Endothelial cell of umbilical vein (primary cell): ENCODE data around the gene TMEM41A. TPM values are rescaled to one million over a fixed set of nuclear protein-coding genes. Genes with fewer than 3 reads are reported as not detected.

Experiments
- BruUV-seq: library from RNA; stranded (reverse); fragments of 400-500 nt; replicated peaks from 2 replicates; lab custom pipeline; 2021; lab: Mats Ljungman, UMichigan
- CTCF ChIA-PET: fragments of 300-600, 350-600 bp; sonication (Branson Sonifier 250); formaldehyde crosslinking; loops from one replicate; lab custom pipeline; 2021; ENCODE audit warnings: antibody characterized with exemption, inconsistent platforms; lab: Charles Lee
- POLR2A ChIA-PET: fragments of 300-600, 350-600 bp; sonication (Branson Sonifier 250); formaldehyde crosslinking; loops from one replicate; lab custom pipeline; 2021; ENCODE audit warnings: antibody characterized with exemption, inconsistent platforms; lab: Charles Lee
- DNase-seq: peaks from one replicate; pipeline ENCODE4 v3.0.0-alpha.2; 2011; ENCODE audit warnings: low read depth, low spot score
- FAIRE-seq: peaks from 2 replicates; lab custom pipeline; 2011; peaks lifted over from hg19 to GRCh38; lab: Jason Lieb, UNC
- H2AFZ ChIP-seq: 2 replicates; pipeline ENCODE4 v1.6.0; 2012; ENCODE audit warnings: low read depth, low read length, control low read depth, inconsistent platforms
- H3K27ac ChIP-seq: 2 replicates; pipeline ENCODE4 v1.5.1; 2011; ENCODE audit warnings: low read depth, mild to moderate bottlenecking, control low read depth, low read length, moderate library complexity; ENCODE audit not compliant: insufficient read depth
- H3K27me3 ChIP-seq, 2 experiments: 2 replicates each; pipeline versions ENCODE4 v1.6.0 to v1.6.1; 2011; ENCODE audit warnings: low read length in 2 of 2, mixed read lengths in 1 of 2; ENCODE audit not compliant: control insufficient read depth in 2 of 2, insufficient read depth in 2 of 2
- H3K36me3 ChIP-seq, 2 experiments: 2 replicates in 1 of 2; 3 replicates in 1 of 2; pipeline ENCODE4 v1.5.1; 2011; ENCODE audit warnings: low read length in 2 of 2, mild to moderate bottlenecking in 1 of 2, moderate library complexity in 1 of 2; ENCODE audit not compliant: control insufficient read depth in 2 of 2, insufficient read depth in 2 of 2; ENCODE audit errors: extremely low read depth in 1 of 2
- H3K4me1 ChIP-seq: 3 replicates; pipeline ENCODE4 v1.5.1; 2011; ENCODE audit warnings: mild to moderate bottlenecking, low read length; ENCODE audit not compliant: control insufficient read depth, insufficient read depth; ENCODE audit errors: extremely low read depth
- H3K4me2 ChIP-seq: 2 replicates; pipeline ENCODE4 v1.6.1; 2011; ENCODE audit warnings: low read length, control low read depth, mixed read lengths; ENCODE audit not compliant: insufficient read depth
- H3K4me3 ChIP-seq, 3 experiments: fragments of 200-600 bp in 1 of 3; sonication (generic), shearing (Covaris generic) in 1 of 3; replicated peaks in 1 of 3; 2 replicates each; pipeline ENCODE4 v1.5.1; 2011 to 2016; ENCODE audit warnings: control low read depth in 3 of 3, low read length in 3 of 3, mild to moderate bottlenecking in 2 of 3, inconsistent platforms in 1 of 3, low read depth in 1 of 3, moderate library complexity in 1 of 3; ENCODE audit not compliant: insufficient read depth in 1 of 3
- H3K79me2 ChIP-seq: 2 replicates; pipeline ENCODE4 v1.6.0; 2012; ENCODE audit warnings: low read length, inconsistent platforms; ENCODE audit not compliant: control insufficient read depth, insufficient read depth
- H3K9ac ChIP-seq: replicated peaks from 2 replicates; pipeline ENCODE3; 2011; ENCODE audit warnings: low read length, control low read depth; ENCODE audit not compliant: insufficient read depth; ENCODE audit errors: extremely low read depth
- H3K9me1 ChIP-seq: replicated peaks from 3 replicates; pipeline ENCODE4 v1.6.0; 2011; ENCODE audit warnings: mild to moderate bottlenecking, low read length; ENCODE audit not compliant: control insufficient read depth, insufficient read depth; ENCODE audit errors: extremely low read depth
- H3K9me3 ChIP-seq: replicated peaks from 2 replicates; pipeline ENCODE4 v1.5.1; 2012; ENCODE audit warnings: low read length, inconsistent platforms; ENCODE audit not compliant: control insufficient read depth, insufficient read depth
- H4K20me1 ChIP-seq: replicated peaks from 2 replicates; pipeline ENCODE3; 2011; ENCODE audit warnings: mild to moderate bottlenecking, low read length; ENCODE audit not compliant: control insufficient read depth, insufficient read depth; ENCODE audit errors: extremely low read depth
- EZH2 ChIP-seq: IDR thresholded peaks from 2 replicates; pipeline ENCODE4 v1.6.1; 2012; ENCODE audit warnings: borderline replicate concordance, low read depth, mild to moderate bottlenecking, moderate library complexity, low read length, inconsistent platforms; ENCODE audit not compliant: severe bottlenecking
- FOS ChIP-seq: IDR thresholded peaks from 2 replicates; pipeline ENCODE4 v1.6.1; 2011; ENCODE audit warnings: mild to moderate bottlenecking, low read length, moderate library complexity, borderline replicate concordance; ENCODE audit not compliant: insufficient read depth
- GATA2 ChIP-seq: IDR thresholded peaks from 2 replicates; pipeline ENCODE4 v1.7.0; 2011; ENCODE audit warnings: low read depth, mild to moderate bottlenecking, moderate library complexity, mixed read lengths, low read length; ENCODE audit not compliant: insufficient read length, insufficient read depth
- MAX ChIP-seq: IDR thresholded peaks from 2 replicates; pipeline ENCODE4 v1.6.1; 2011; ENCODE audit not compliant: insufficient read depth, insufficient read length
- MYC ChIP-seq: IDR thresholded peaks from one replicate; pipeline ENCODE4 v1.6.1; 2011; ENCODE audit warnings: mild to moderate bottlenecking, low read depth, low read length
- POLR2A ChIP-seq: IDR thresholded peaks from 2 replicates; pipeline ENCODE4 v1.6.1; 2012; ENCODE audit warnings: low read depth, mild to moderate bottlenecking, control low read depth, low read length
- POLR2AphosphoS5 ChIP-seq: IDR thresholded peaks from 2 replicates; pipeline ENCODE4 v1.6.1; 2012; ENCODE audit warnings: low read depth, mild to moderate bottlenecking, control low read depth, low read length, moderate library complexity; ENCODE audit not compliant: insufficient read depth
- dilution Hi-C: fragments of 300-500 bp; cut with MboI; formaldehyde crosslinking; loops from one replicate; pipeline ENCODE4 v1.15.0; 2019; ENCODE audit warnings: low sequenced_read_pairs; ENCODE audit not compliant: extremely low pct_ligation_motif_present
- intact Hi-C: fragments of 100-400 bp; cut with micrococcal nuclease; formaldehyde crosslinking; loops from one replicate; pipeline ENCODE4 v1.10.0; 2022
- polyA plus RNA-seq, 4 experiments: library from polyadenylated mRNA; depleted of rRNA in 3 of 4; stranded (reverse) in 3 of 4; unstranded in 1 of 4; fragments of >200 nt; gene quantifications; 2 replicates each; pipeline versions ENCODE4 v1.2.1 to v1.2.3, GENCODE V29; 2011 to 2012; ENCODE audit warnings: missing spikeins in 1 of 4
- total RNA-seq: library from RNA; stranded (reverse); gene quantifications from 2 replicates; pipeline ENCODE4 v1.2.3, GENCODE V29; 2021
- TF ChIP-seq, protein P1 (sequence below), 2 donors: IDR thresholded peaks; 1 replicate in 1 of 2; 2 replicates in 1 of 2; pipeline ENCODE4 v1.5.1; 2011; ENCODE audit warnings: low read length in 2 of 2, mild to moderate bottlenecking in 2 of 2, moderate library complexity in 2 of 2, control low read depth in 1 of 2, inconsistent platforms in 1 of 2, low read depth in 1 of 2; ENCODE audit not compliant: insufficient read depth in 1 of 2; ENCODE audit errors: extremely low read depth in 1 of 2

Gene TMEM41A
- total and polyA plus RNA-seq, 2 donors (not counting 3 experiments of a cell fraction or from before 2014, with no cell fraction given) = 15.9 to 16.0 TPM

- Histone ChIP-seq H2AFZ (no peak overlapping the region), H3K9ac (no peak overlapping the region), H3K79me2 (no peaks in the 10 kb centered on the region), H3K9me1 (no peaks in the 10 kb centered on the region), H3K36me3 (no peaks in the 10 kb centered on the region), H3K9me3 (no peaks in the 10 kb centered on the region), H3K4me1 (no peaks in the 10 kb centered on the region), H3K4me3 (no peak overlapping the region), H4K20me1 (no peaks in the 10 kb centered on the region), H3K4me2 (no peak overlapping the region), H3K27ac (no peak overlapping the region), H3K27me3 (no peaks in the 10 kb centered on the region)
- intact Hi-C loops = loop anchor here (1.0 to 2.0 kb wide), 2 partner anchors 38 to 99 kb away; partner anchors contain the start of gene TMEM41A
- DNase-seq (no peak), FAIRE-seq (no peak)
- ChIA-PET POLR2A (no interaction called here), CTCF (interaction anchor here (0.7 to 5.1 kb wide), 25 partner anchors 8 to 152 kb away, joined by 3 to 133 read pairs (median 5); partner anchors contain the start of genes LIPH, SENP2 and TMEM41A)
- dilution Hi-C loops = no loop called here
- TF ChIP-seq FOS = no peak
- no peak for TF ChIP-seq POLR2AphosphoS5
- TF ChIP-seq, protein P1, sequence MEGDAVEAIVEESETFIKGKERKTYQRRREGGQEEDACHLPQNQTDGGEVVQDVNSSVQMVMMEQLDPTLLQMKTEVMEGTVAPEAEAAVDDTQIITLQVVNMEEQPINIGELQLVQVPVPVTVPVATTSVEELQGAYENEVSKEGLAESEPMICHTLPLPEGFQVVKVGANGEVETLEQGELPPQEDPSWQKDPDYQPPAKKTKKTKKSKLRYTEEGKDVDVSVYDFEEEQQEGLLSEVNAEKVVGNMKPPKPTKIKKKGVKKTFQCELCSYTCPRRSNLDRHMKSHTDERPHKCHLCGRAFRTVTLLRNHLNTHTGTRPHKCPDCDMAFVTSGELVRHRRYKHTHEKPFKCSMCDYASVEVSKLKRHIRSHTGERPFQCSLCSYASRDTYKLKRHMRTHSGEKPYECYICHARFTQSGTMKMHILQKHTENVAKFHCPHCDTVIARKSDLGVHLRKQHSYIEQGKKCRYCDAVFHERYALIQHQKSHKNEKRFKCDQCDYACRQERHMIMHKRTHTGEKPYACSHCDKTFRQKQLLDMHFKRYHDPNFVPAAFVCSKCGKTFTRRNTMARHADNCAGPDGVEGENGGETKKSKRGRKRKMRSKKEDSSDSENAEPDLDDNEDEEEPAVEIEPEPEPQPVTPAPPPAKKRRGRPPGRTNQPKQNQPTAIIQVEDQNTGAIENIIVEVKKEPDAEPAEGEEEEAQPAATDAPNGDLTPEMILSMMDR (IDR thresholded peaks at IDR 0.05; ENCODE audit: extremely low read depth in 1 of 2, insufficient read depth in 1 of 2, low read depth in 1 of 2, low read length in 2 of 2) = no peak
- no peak for TF ChIP-seq POLR2A
- no peak for TF ChIP-seq MYC
- TF ChIP-seq GATA2 = no peak
- TF ChIP-seq EZH2 = no peak
- TF ChIP-seq MAX = no peak
- BruUV-seq = no TSS peak
Measured at GRCh38 chr3:185460309-185460708, 38.5 kb downstream of the TMEM41A start.
